Measurements from ENCODE around the gene SH3BGR.
A peak's percentile ranks its signal among the peaks of the same experiment; 100 is the strongest.

SH3BGR gene

DNA sequence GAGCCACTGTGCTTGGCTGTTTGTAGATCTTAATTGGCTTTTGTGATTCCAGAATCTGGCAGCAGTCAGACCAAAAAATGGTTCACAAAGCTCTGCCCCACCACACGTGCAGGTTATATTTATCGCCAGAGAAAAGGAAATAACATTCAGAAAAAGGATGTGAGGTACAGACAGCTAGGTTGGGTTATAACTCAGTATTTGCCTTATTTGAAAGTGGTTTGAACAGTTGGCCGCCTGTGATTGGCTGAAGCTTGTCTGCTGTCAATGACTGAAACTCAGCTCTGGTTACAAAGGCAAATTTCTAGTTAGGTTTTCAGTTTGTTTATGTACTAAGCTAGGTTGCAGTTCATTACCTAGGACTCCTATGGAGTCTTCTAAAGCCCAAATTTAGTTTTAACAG lies 9.6 kb downstream of the SH3BGR start:
- FAIRE-seq, result no peak

DNA sequence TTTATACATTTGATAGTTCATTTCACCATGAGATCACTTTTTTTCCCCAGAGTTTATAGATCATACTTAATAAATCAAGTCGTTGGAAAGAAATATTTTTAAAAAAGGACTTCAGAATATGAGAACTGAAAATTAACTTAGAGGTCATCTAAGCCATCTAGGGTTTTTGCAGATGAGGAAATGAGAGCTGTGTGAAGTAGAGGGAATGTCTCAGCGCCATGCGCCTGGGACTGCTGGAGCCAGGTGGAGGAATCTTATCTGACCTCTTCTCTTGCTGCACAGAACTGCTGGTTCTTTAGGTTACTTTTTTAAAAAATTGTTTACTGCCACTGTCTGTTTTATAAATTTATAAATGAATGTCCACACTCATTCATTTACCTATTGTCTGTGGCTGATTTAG lies 11.5 kb downstream of the SH3BGR start:
- no peak for FAIRE-seq

DNA sequence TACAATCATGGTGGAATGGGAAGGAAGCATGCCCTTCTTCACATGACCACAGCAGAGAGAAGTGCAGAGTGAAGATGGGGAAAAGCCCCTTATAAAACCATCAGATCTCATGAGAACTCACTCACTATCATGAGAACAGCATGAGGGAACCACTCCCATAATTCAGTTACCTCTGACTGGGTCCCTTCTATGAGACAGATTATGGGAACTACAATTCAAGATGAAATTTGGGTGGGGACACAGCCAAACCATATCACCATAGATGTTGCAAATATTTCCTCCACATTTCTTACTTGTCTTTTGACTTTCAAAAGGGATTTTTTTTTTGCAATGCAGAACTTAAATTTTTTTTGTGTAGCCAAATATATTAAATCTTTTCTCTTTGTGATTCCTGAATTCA lies 14.8 kb downstream of the SH3BGR start:
- FAIRE-seq, result no peak

DNA sequence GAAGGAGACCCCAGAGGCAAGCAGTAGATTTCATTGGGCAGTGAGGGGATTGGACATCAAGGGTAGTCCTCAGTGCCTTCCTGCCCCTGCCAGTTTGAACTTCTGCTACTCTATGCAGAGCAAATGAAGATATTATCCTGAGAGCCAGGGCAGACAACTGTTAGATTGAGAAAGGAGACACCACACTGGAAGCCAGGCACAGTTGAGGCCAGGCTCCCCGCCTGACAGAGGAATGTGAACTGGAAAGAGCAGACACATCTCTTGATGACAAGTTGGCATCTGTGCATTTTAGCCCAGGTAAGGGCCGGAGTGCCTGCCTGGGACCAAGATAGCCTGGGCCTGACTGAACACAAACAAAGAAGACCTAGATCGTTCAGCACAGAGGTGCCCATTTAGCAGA lies 16.0 kb downstream of the SH3BGR start:
- FAIRE-seq, result no peak

DNA sequence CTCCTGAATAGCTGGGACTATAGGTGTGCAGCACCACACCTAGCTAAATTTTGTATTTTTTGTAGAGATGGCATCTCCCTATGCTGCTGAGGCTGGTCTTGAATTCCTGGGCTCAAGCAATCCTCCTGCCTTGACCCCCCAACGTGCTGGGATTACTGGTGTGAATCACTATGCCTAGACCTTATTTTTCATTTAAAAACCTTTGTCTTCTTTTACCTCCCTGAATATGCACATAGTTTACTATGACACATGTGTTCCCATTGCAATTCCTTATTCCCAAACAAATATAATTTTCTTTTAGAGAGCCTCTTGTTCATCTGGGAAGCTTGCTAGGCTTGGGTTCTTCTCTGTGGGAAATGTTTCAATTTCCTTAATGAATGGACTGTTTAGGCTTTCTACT lies 16.8 kb downstream of the SH3BGR start:
- no peak for FAIRE-seq

- no peak for FAIRE-seq
These were observed 19.8 kb downstream of the SH3BGR start for GRCh38 chr21:39471598-39471997.

DNA sequence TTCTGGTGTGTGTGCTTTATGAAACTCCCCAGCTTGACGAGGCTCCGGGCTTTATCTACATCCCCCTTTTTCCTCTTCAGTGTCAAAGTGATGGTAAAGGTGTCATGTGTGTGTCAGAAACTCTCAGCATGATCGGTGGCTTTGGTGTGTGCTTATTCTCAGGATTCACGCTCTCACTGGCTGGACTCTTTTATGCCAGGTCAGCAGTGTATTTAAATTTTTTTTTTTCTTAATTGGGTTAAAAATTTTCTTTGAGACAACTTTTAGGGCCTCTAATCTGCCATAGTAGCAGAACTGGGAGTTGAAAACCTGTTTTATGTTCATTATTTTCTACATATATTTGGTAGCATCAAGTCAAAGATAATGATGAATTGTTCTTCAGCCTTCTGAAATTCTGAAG lies 21.0 kb downstream of the SH3BGR start:
- FAIRE-seq, result no peak

DNA sequence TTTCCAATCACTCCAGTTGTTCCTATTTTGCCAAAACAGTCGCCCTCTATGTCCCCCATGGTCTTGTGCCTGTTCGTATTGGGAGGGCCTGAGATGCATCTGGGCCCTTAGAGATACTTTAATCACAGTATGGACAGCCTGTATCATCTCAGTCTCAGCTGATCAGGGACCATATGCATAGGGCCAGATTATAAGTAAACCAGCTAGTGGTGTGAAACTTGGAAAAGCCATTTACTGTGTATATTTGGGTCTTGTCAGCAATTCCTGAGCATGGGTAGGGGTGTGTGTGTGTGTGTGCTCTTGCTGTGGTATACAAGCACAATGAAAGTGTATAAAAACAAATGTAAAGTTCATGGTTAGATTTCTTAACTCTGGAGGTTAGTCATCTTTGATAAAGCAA lies 22.8 kb downstream of the SH3BGR start:
- FAIRE-seq, result no peak

DNA sequence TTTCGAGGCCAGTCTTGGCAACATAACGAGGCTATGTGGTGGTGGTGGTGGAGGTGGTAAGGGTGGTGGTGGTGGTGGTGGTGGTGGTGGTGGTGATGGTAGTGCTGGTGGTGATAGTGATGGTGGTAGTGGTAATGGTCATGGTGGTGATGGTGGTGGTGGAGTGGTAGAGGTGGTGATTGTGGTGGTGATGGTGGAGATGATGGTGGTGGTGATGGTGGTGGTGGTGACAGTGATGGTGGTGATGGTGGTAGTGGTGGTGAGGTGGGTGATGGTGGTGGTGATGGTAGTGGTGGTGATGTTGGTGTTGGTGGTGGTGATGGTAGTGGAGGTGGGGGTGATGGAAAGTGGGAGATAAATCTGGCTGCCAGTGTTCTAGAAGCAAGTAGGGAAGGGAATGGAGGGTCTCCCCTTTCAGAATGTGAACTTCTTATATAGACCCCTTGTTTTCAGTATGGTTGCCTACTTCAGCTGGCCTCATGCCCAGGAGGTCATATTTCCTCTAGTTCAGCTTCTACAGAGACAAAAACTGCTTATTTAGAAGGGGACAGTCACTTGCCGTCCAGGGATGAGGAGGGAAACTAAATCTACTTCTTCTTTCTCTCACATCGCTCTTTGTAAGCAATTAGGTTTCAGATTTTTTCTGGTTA lies 27.5 kb downstream of the SH3BGR start:
- FAIRE-seq, result no peak

GRCh38 chr21:39479814-39480182 lies 28.0 kb downstream of the SH3BGR start:
- FAIRE-seq, result no peak

DNA sequence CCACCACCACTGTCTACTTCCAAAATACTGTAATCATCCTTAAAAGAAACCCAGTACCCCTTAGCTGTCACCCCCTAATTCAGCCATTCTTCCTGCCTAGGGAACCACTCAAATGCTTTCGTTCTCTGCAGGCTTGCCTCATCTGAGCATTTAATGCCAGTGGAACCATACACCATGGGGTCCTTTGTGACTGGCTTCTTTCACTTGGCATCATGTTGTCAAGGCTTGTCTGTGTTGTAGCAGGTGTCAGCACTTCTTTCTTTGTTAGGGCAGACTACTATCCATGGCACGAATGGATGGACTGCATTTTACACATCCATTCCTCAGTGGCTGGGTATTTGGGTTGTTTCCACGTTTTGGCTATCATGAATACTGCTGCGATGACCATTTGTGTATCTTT lies 28.5 kb downstream of the SH3BGR start:
- no peak for FAIRE-seq

DNA sequence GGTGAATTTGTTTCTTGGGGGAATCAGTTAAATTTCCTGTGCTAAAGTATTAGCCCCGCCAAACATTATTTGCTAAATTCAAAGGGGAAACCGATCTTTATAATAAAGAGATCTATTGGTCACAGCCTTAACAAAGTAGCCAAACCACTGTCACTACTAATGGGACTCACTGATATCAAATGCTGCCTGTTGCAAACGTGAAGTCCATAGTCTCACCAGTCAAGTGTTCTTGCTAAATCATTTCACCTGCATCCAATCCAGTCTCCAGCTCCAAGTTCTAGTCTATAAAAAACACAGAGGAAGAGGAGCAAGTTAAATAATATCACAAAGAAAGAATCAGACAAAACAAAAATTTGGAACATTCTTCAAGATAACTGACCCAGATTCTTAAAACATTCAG lies 30.1 kb downstream of the SH3BGR start:
- no peak for FAIRE-seq

DNA sequence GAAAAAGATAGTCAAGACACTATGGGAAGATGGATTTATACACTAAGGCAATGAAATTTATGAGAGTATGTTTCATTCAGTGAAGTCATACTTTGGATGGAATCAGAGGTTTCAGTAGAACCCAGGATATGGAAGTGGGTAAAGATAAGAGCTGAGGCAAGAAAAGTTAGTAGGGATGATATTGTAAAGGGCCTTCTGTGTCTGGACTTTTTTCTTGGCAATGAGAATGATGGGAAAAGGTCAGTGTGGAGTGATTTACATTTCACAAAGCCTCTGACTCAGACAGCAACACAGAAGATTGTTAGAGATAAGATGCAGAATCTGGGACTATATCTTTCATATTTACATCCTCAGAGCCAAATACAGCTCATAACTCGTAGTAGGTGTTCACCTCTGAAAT lies 32.1 kb downstream of the SH3BGR start:
- FAIRE-seq, result no peak

DNA sequence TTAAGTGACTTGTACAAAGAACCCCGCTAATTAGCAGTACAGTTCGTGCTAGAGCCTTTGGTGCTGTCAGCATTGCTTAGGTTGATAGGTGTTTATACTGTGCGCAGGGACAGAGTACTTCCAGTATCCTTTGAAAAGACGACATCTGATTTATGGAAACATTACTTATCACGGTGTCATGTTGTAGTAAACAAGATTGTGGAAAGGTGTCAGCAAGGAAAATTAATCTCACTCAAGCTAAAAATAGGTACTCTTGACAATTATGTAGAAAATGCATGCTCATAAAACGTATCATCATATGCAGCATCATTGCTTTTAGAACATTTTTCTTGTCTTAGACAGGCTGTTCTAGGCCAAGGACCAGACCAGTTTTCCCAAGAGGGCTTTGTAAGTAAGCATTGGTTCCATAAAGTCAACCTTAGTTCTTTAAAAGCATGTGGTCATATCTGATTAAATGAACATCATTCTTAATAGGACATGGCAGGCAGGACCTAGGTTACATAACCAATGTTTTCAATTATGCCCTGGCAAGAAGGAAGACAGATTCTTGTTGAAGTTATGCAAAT lies 33.0 kb downstream of the SH3BGR start:
- no peak for FAIRE-seq

- FAIRE-seq, result no peak
These were observed 37.7 kb downstream of the SH3BGR start for GRCh38 chr21:39489380-39489924.

DNA sequence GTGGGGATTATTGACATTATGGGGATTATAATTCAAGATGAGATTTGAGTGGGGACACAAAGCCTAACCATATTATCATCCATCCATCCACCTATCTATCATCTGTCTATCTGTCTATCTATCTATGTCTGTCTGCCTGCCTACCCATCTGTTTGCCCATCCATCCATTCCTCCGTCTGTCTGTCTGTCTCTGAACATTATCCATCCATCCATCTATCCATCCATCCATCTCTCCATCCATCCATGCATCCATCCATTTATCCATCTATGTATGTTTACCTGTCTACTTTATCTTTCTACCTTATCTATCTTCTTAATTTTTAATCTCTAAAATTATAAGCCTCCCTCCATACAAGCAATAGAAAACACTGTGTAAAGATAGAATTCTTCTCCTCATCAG lies 47.4 kb downstream of the SH3BGR start:
- no peak for FAIRE-seq

DNA sequence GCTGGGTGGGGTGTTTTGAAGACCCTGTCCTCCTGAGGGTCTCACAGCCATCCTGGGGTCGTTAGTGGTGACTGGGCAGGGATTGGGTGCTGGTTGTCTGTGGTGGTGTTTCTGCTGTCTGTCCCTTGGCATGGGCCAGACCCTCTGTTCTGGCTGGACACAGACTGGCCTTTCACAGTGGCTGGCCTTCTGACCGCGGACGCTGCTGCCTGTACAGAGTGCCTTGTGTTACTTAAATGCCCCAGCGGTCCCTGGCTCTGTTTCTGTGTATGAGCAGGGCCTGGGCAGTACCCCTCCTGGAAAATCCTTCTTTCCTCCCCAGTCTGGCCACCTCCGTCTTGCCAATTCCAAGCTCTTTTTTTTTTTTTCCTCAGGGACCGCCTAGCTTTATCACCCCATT lies 50.9 kb downstream of the SH3BGR start:
- FAIRE-seq, result no peak

DNA sequence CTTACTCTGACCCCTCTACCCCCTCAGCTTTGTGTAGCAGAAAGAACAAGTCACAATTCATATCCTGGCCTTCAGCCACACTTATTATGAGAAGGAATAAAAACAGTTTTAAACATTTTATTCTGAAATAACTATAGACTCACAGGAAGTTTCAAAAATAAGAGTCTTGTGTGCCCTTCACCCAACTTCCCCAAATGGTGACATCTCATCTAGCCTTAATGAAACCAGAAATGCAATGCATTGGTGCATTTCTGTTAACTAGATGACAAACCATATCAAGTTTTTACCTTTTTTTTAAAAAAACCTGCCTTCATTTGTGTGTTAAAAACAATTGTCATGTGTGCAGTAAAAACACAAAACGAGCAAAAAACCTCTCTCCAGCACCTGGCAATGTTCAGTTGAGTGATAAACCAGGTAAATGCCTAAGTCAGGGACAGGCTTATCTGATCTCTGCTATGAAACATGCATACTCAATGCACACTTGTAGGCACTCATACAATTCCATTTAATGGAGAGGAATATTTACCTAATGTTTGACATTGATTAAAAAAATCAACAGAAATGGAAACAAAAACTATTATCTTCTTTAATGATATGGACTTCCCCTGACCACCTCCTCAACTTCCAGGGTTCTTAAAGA lies 51.5 kb downstream of the SH3BGR start:
- FAIRE-seq, result no peak

DNA sequence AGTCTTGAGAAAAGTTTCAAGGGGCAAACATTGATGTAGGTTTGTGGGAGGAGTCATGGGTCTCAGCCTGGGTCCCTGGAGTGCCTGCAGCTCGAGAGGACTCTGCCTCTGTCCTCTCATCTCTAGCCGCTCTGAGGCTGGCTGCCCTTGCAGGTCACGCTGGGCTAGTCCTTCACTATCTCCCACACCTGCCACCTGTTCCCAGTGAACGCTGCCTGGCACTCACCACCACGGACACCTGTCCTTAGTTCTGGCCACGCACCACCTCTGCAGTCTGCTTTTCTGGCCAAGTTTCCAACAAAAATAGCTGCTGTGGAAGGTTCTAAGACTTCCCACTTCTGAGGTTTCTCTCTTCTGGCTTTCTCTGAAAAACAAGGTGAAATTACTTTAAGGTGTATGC lies 52.5 kb downstream of the SH3BGR start:
- no peak for FAIRE-seq

- no peak for FAIRE-seq
These were observed 58.5 kb downstream of the SH3BGR start for GRCh38 chr21:39510240-39510639.

GRCh38 chr21:39511102-39511501 lies 59.3 kb downstream of the SH3BGR start:
- FAIRE-seq, result peak; percentile 72

DNA sequence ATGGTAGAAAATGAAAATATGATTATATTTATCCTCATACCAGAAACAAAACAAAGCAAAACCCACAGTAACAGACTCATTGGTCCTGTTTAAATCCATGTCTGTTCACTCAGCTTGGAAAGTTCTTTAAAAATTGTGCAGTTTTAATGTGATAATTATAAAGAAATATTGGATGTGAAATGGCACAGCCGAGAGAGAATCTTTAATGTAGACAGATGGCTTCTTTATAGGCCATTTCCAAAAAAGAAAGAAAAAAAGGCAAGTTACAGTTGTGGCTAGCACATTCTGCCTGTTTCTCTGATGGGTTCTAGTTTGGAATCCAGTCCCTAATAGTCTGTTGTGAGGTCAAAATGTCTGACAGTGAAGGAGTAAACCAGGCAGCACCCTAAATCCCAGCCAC lies 62.0 kb downstream of the SH3BGR start:
- FAIRE-seq, result no peak

DNA sequence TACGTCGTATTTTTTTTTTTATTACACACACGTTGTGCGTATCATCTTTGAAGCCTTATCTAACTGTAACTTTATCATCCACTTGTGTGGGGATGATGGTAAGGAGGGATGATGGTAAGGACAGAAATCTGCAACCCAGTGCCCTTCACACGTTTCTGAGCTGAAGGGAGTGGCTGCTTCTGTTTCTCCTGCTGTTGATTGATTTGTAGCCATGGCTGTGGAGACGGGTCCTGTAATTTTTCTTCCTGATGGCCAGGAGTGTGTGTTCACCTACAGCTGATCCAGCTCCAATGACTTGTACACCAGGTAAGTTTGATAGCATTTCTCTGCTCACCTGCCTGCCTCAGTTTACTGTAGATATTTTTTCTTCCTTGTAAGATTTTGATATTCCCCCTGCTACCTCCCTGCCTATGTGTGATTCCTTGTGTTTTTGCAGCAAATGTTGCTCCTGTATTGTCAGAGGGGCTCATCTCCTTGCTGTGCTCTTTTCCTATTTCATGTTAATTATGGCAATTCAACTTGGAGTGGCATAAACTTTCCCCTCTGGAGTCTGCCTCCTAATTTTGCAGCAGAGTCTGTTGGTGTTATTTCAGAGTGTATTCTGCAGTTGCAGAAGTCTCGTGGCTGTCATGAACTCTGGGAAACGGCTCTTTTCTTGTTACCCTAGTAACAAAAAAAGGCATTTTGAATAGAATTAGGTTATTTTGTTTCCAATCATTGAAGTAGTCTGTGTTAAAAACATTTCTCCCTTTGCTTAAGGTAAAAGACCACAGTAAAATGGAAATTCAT lies 64.1 kb downstream of the SH3BGR start:
- no peak for FAIRE-seq

Data from islet of Langerhans (tissue), 1 donor.